A549 (cell line): ENCODE data around the gene TSHR. TPM values are rescaled to one million over a fixed set of nuclear protein-coding genes. Genes with fewer than 3 reads are reported as not detected.

Experiments
- ATAC-seq, 2 experiments: fragments of 200-7000 bp in 1 of 2; fragments of >200 bp in 1 of 2; cut with Nextera tagmentation in 1 of 2; cut with Tn5 transposase in 1 of 2; 3 replicates each; pipeline versions ENCODE4 v1.8.0 to v1.9.1; 2018 to 2020; ENCODE audit warnings: mild to moderate bottlenecking in 1 of 2, moderate library complexity in 1 of 2
- CTCF ChIA-PET: fragments of 300-600 bp; sonication (Branson Sonifier 250); formaldehyde crosslinking; extraction: SDS; loops from one replicate; lab custom pipeline; 2021; ENCODE audit warnings: antibody characterized with exemption, inconsistent platforms; lab: Yijun Ruan, JAX
- POLR2A ChIA-PET: fragments of 350-600 bp; formaldehyde crosslinking; extraction: SDS; loops from one replicate; lab custom pipeline; 2021; ENCODE audit warnings: antibody characterized with exemption, inconsistent platforms; lab: Yijun Ruan, JAX
- DNase-seq, 2 experiments: peaks; one replicate each; pipeline versions ENCODE4 v3.0.0 to v3.0.0-alpha.2; 2011 to 2016; ENCODE audit warnings: low read depth in 1 of 2, low spot score in 1 of 2
- FAIRE-seq: peaks from 2 replicates; lab custom pipeline; 2011; peaks lifted over from hg19 to GRCh38; lab: Jason Lieb, UNC
- H3K27ac ChIP-seq, 2 experiments: fragments of >200 bp; sonication (Bioruptor Twin); formaldehyde crosslinking; 3 replicates each; pipeline ENCODE4 v1.5.1; 2016 to 2017
- H3K4me1 ChIP-seq: fragments of >200 bp; sonication (Bioruptor Twin); formaldehyde crosslinking; 3 replicates; pipeline ENCODE4 v1.6.1; 2016
- H3K4me2 ChIP-seq: fragments of >200 bp; sonication (Bioruptor Twin); formaldehyde crosslinking; 3 replicates; pipeline ENCODE4 v1.6.1; 2016
- H3K4me3 ChIP-seq: fragments of >200 bp; sonication (Bioruptor Twin); formaldehyde crosslinking; 3 replicates; pipeline ENCODE4 v1.5.1; 2016
- H3K9me3 ChIP-seq: fragments of >200 bp; sonication (Bioruptor Twin); formaldehyde crosslinking; 3 replicates; pipeline ENCODE4 v1.6.1; 2016
- ELK1 ChIP-seq: fragments of 150-350 bp; IDR thresholded peaks from 2 replicates; pipeline ENCODE4 v1.6.1; 2014; ENCODE audit warnings: low read depth, mild to moderate bottlenecking, low read length
- FOSB ChIP-seq: fragments of 250-450 bp; sonication (Bioruptor Pico); IDR thresholded peaks from 2 replicates; pipeline ENCODE4 v1.5.0; 2020; ENCODE audit warnings: mild to moderate bottlenecking, moderate library complexity
- FOXS1 ChIP-seq: fragments of 250-450 bp; sonication (Bioruptor Pico); IDR thresholded peaks from 2 replicates; pipeline ENCODE4 v1.5.0; 2020; ENCODE audit warnings: mild to moderate bottlenecking, moderate library complexity
- HEYL ChIP-seq: fragments of 250-450 bp; sonication (Bioruptor Pico); IDR thresholded peaks from 2 replicates; pipeline ENCODE4 v1.8.0; 2021; ENCODE audit warnings: mild to moderate bottlenecking, moderate library complexity
- JUN ChIP-seq, 2 experiments: fragments of >200 bp; sonication (Bioruptor Twin); formaldehyde crosslinking; IDR thresholded peaks; 2 replicates in 1 of 2; 3 replicates in 1 of 2; pipeline ENCODE4 v1.6.1; 2016 to 2017
- JUNB ChIP-seq: fragments of >200 bp; sonication (Bioruptor Twin); formaldehyde crosslinking; IDR thresholded peaks from 2 replicates; pipeline ENCODE4 v1.6.1; 2016
- KDM1A ChIP-seq: fragments of 200-600 bp; sonication (generic); IDR thresholded peaks from 2 replicates; pipeline ENCODE4 v1.6.1; 2016; ENCODE audit warnings: low read depth, mild to moderate bottlenecking
- NFE2L2 ChIP-seq: fragments of 150-350 bp; conservative IDR thresholded peaks from 2 replicates; pipeline ENCODE4 v1.6.1; 2014; ENCODE audit warnings: low read length
- POLR2AphosphoS2 ChIP-seq: conservative IDR thresholded peaks from 2 replicates; pipeline ENCODE4 v1.6.1; 2012; ENCODE audit warnings: low read length, improper control_type of control experiment, inconsistent platforms
- SREBF2 ChIP-seq: fragments of 450-650 bp; IDR thresholded peaks from 2 replicates; pipeline ENCODE4 v1.6.1; 2014; ENCODE audit warnings: mild to moderate bottlenecking, moderate library complexity
- TP53 ChIP-seq: fragments of 250-450 bp; sonication (Bioruptor Pico); IDR thresholded peaks from 2 replicates; pipeline ENCODE4 v1.5.0; 2021; ENCODE audit warnings: mild to moderate bottlenecking, moderate library complexity
- ZSCAN20 ChIP-seq: fragments of 250-450 bp; sonication (Bioruptor Pico); IDR thresholded peaks from 2 replicates; pipeline ENCODE4 v1.8.0; 2022; ENCODE audit warnings: mild to moderate bottlenecking, moderate library complexity
- WGBS: methylation state at CpG from one replicate; pipeline ENCODE4 v1.1.6; 2017; ENCODE audit errors: missing lambda C conversion rate; 5-methylcytosine and 5-hydroxymethylcytosine counted together
- polyA plus RNA-seq, 4 experiments: library from polyadenylated mRNA; depleted of rRNA in 3 of 4; stranded (reverse); fragments of >200 nt; fragmentation: RNase III in 1 of 4; extraction: RNeasy Plus Mini Kit Qiagen cat#74134 plus additional on column Dnase treatment in 1 of 4; gene quantifications; 2 replicates in 3 of 4; 3 replicates in 1 of 4; pipeline ENCODE4 v1.2.3, GENCODE V29; 2011 to 2017
- TF ChIP-seq, protein P1 (sequence below): fragments of >200 bp; sonication (Bioruptor Twin); formaldehyde crosslinking; IDR thresholded peaks from 3 replicates; pipeline ENCODE4 v1.6.1; 2016
- TF ChIP-seq, protein P2 (sequence below): fragments of 250-450 bp; sonication (Bioruptor Pico); IDR thresholded peaks from 2 replicates; pipeline ENCODE4 v1.5.0; 2021; ENCODE audit warnings: mild to moderate bottlenecking, moderate library complexity, borderline replicate concordance

Gene TSHR
- polyA plus RNA-seq, 2 of the 4 experiments (the other 2 are of a cell fraction): not detected

- CTCF ChIA-PET: interaction anchor here (0.9 to 1.5 kb wide), 2 partner anchors 14 to 17 kb away, joined by 3 read pairs; no protein-coding TSS in a partner anchor
- POLR2A ChIA-PET: no interaction called here
- Histone ChIP-seq H3K4me1 (peaks cover 3% of the 10 kb centered on the region; the same call in 1 of the 3 replicates), H3K4me3 (no peak overlapping the region), H3K27ac (no peak overlapping the region), H3K9me3 (no peaks in the 10 kb centered on the region; the same call in 2 of the 3 replicates), H3K4me2 (no peak overlapping the region)
- ATAC-seq (no peak), DNase-seq (no peak), FAIRE-seq (no peak)
- TF ChIP-seq, protein P1, sequence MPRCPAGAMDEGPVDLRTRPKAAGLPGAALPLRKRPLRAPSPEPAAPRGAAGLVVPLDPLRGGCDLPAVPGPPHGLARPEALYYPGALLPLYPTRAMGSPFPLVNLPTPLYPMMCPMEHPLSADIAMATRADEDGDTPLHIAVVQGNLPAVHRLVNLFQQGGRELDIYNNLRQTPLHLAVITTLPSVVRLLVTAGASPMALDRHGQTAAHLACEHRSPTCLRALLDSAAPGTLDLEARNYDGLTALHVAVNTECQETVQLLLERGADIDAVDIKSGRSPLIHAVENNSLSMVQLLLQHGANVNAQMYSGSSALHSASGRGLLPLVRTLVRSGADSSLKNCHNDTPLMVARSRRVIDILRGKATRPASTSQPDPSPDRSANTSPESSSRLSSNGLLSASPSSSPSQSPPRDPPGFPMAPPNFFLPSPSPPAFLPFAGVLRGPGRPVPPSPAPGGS: no peak
- no peak for TF ChIP-seq KDM1A
- WGBS: 82% methylated on average over 4 of the region's 4 CpGs
These were observed 28.9 kb upstream of the TSHR start for GRCh38 chr14:80926397-80927082.

DNA sequence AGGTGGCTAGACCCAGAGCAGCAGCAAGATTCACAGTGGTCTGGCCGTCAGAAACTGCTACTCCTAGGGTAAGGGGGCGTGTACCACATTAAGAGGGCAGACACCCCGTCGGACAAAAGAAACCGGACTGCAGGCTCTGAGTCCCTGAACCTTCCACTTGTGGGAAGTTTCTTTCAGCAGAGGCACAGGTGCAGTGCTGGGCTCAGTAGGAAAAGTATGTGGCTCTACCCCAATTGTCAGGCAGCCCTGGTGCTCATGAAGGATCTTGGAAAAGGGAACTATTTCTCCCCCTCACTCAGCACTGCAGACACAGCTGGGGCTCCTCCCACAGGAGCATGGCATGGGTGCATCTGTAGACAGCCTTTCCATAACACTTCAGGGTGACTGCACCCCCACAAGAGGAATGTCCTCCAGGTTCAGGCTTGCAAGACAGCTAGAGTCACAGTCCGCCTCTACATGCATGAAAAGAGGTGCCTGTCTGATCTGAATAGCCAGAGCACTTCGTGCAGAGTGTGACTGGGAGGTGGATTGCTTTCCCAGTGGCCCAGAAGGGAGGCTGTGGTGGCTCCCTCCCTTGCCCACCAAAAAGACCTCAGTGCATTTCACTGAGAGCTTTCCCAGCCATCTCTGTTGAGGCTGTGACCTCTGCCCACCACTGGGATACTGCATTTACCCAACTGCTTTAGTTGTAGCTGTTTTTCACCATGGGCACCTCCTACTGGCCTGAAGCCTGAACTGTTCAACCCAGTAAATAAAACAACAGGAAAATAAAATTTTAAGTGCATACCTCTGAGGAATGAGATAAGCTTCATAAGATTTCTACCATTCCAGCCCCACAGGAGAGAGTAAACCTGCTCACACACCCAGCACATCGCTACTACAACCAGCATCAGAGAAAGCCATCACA is 28.1 kb upstream of the TSHR start:
- H3K4me3 ChIP-seq: no peak overlapping the region
- ATAC-seq (peak in 1 of 2 experiments; percentile 42; a peak in 3 of 6 replicates), DNase-seq (no peak)
- CTCF ChIA-PET: interaction anchor here (0.9 kb wide), 1 partner anchor 16 kb away, joined by 3 read pairs; no protein-coding TSS in a partner anchor
- TF ChIP-seq, protein P1: no peak
- TF ChIP-seq ZSCAN20 (CRISPR knock-in tag): no peak
- TF ChIP-seq JUNB: no peak
- no peak for TF ChIP-seq HEYL (CRISPR knock-in tag)
- TF ChIP-seq FOXS1 (CRISPR knock-in tag): no peak
- no peak for TF ChIP-seq ELK1
- TF ChIP-seq NFE2L2: no peak
- TF ChIP-seq JUN (IDR thresholded peaks at IDR 0.05): no peak
- TF ChIP-seq, protein P2, sequence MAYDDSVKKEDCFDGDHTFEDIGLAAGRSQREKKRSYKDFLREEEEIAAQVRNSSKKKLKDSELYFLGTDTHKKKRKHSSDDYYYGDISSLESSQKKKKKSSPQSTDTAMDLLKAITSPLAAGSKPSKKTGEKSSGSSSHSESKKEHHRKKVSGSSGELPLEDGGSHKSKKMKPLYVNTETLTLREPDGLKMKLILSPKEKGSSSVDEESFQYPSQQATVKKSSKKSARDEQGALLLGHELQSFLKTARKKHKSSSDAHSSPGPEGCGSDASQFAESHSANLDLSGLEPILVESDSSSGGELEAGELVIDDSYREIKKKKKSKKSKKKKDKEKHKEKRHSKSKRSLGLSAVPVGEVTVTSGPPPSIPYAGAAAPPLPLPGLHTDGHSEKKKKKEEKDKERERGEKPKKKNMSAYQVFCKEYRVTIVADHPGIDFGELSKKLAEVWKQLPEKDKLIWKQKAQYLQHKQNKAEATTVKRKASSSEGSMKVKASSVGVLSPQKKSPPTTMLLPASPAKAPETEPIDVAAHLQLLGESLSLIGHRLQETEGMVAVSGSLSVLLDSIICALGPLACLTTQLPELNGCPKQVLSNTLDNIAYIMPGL (CRISPR knock-in tag): no peak
- no peak for TF ChIP-seq SREBF2
- no peak for TF ChIP-seq FOSB
- no peak for TF ChIP-seq POLR2AphosphoS2
- TF ChIP-seq TP53 (CRISPR knock-in tag): no peak
- TF ChIP-seq, all 56 proteins: peak for 0
- Histone ChIP-seq H3K4me2 (no peak overlapping the region), H3K9me3 (no peaks in the 10 kb centered on the region; the same call in 2 of the 3 replicates), H3K4me1 (peaks cover 3% of the 10 kb centered on the region; the same call in 1 of the 3 replicates), H3K27ac (no peak overlapping the region)
- WGBS: 91% methylated on average over 8 of the region's 8 CpGs
- POLR2A ChIA-PET: no interaction called here
- no peak for FAIRE-seq
